ENCODE data around the gene TAF1B. TPM values are rescaled to one million over a fixed set of nuclear protein-coding genes. Genes with fewer than 3 reads are reported as not detected.

TAF1B gene
- total RNA-seq, 2 experiments from 2014 or later = 49.4 to 54.7 TPM

- Mint-ChIP-seq H3K4me3 (no peak overlapping the region), H3K27me3 (no peaks in the 10 kb centered on the region), H3K27ac (no peak overlapping the region), H3K9me3 (no peaks in the 10 kb centered on the region), H3K4me1 (no peaks in the 10 kb centered on the region), H3K36me3 (ENCODE audit: low read depth) (peaks cover 70% of the 10 kb centered on the region)
- ChIA-PET POLR2A (no interaction called here), CTCF (interaction anchor here (0.9 kb wide), 1 partner anchor 9 kb away, joined by 3 read pairs; no protein-coding TSS in a partner anchor)
- DNase-seq = no peak
Observed at GRCh38 chr2:9877026-9877425, 33.8 kb downstream of the TAF1B start.

GRCh38 chr2:9877726-9878125 lies 34.5 kb downstream of the TAF1B start:
- H3K4me3 Mint-ChIP-seq = no peak overlapping the region
- DNase-seq = no peak
- ChIA-PET POLR2A (no interaction called here), CTCF (interaction anchor here (0.7 kb wide), 1 partner anchor 65 kb away, joined by 3 read pairs; no protein-coding TSS in a partner anchor)
- no peaks in the 10 kb centered on the region for H3K9me3 Mint-ChIP-seq
- H3K27me3 Mint-ChIP-seq = no peaks in the 10 kb centered on the region
- H3K36me3 Mint-ChIP-seq (ENCODE audit: low read depth) = peaks cover 67% of the 10 kb centered on the region
- no peak overlapping the region for H3K27ac Mint-ChIP-seq
- H3K4me1 Mint-ChIP-seq = no peaks in the 10 kb centered on the region

GRCh38 chr2:9879455-9880194 lies 36.4 kb downstream of the TAF1B start:
- Mint-ChIP-seq H3K4me1 (no peaks in the 10 kb centered on the region), H3K27me3 (no peaks in the 10 kb centered on the region), H3K9me3 (no peaks in the 10 kb centered on the region), H3K4me3 (no peak overlapping the region), H3K36me3 (ENCODE audit: low read depth) (peaks cover 60% of the 10 kb centered on the region), H3K27ac (no peak overlapping the region)
- CTCF ChIA-PET = interaction anchor here (0.7 kb wide), 1 partner anchor 109 kb away, joined by 3 read pairs; no protein-coding TSS in a partner anchor
- POLR2A ChIA-PET = interaction anchor here (0.8 to 1.7 kb wide), 2 partner anchors 36 to 79 kb away, joined by 3 read pairs; partner anchors contain the start of gene TAF1B
- no peak for DNase-seq

DNA sequence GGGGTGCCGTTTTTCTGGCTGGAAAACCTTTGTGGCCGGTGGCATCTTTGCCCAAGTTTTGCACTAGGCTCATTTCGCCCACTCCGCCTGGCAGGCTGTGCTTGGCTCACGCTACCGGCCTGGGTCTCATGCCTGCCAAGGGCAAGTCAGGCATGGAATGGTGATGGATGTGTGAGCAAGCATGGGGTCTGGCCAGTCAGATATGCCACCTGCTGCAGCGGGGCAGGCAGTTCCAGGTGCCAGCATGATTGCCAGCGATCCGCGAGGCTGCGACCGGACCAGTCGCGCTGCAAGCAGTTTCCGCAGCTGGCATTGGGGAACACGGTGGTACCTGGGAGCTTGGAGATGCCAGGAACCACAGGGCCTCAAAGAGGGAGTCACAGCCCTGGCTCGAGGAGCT lies 40.6 kb downstream of the TAF1B start:
- Mint-ChIP-seq H3K36me3 (ENCODE audit: low read depth) (peaks cover 66% of the 10 kb centered on the region), H3K4me1 (peaks cover 25% of the 10 kb centered on the region), H3K4me3 (no peak overlapping the region), H3K27ac (no peak overlapping the region), H3K27me3 (no peaks in the 10 kb centered on the region), H3K9me3 (peaks cover 6% of the 10 kb centered on the region)
- DNase-seq = no peak
- ChIA-PET POLR2A (interaction anchor here (1.4 kb wide), 1 partner anchor 13 kb away, joined by 4 read pairs; no protein-coding TSS in a partner anchor), CTCF (no interaction called here)

- DNase-seq = no peak
- H3K27ac Mint-ChIP-seq = no peak overlapping the region
- H3K27me3 Mint-ChIP-seq = no peaks in the 10 kb centered on the region
- H3K4me1 Mint-ChIP-seq = peaks cover 26% of the 10 kb centered on the region
- H3K9me3 Mint-ChIP-seq = peaks cover 6% of the 10 kb centered on the region
- ChIA-PET POLR2A (interaction anchor here (1.4 kb wide), 1 partner anchor 13 kb away, joined by 4 read pairs; no protein-coding TSS in a partner anchor), CTCF (no interaction called here)
- H3K4me3 Mint-ChIP-seq = no peak overlapping the region
- peaks cover 68% of the 10 kb centered on the region for H3K36me3 Mint-ChIP-seq (ENCODE audit: low read depth)
Observed at GRCh38 chr2:9884436-9884835, 41.2 kb downstream of the TAF1B start.

- H3K27ac Mint-ChIP-seq = peak overlapping the region; percentile 2
- H3K27me3 Mint-ChIP-seq = no peaks in the 10 kb centered on the region
- H3K4me1 Mint-ChIP-seq = peaks cover 31% of the 10 kb centered on the region
- ChIA-PET POLR2A (interaction anchor here (1.4 kb wide), 1 partner anchor 14 kb away, joined by 4 read pairs; no protein-coding TSS in a partner anchor), CTCF (no interaction called here)
- H3K9me3 Mint-ChIP-seq = peaks cover 6% of the 10 kb centered on the region
- H3K36me3 Mint-ChIP-seq (ENCODE audit: low read depth) = peaks cover 69% of the 10 kb centered on the region
- H3K4me3 Mint-ChIP-seq = no peak overlapping the region
- DNase-seq = no peak
Observed at GRCh38 chr2:9885036-9885684, 41.9 kb downstream of the TAF1B start.

DNA sequence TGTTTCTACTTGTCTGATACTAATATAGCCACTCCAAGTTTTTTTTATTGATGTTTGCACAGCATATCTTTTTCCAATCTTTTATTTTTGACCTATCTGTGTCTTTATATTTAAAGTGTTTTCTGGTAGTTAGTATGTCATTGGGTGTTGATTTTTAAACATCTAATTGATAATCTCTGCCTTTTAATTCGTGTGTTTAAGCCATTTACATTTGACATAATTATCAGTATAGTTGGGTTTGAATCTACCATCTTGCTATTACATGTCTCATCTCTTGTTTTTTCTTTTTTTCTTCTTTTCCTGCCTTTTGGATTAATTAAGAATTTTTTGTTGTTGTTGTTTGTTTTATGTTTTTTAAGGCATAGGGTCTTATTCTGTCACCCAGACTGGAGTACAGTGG lies 44.2 kb downstream of the TAF1B start:
- DNase-seq = no peak
- no peak overlapping the region for H3K27ac Mint-ChIP-seq
- peaks cover 6% of the 10 kb centered on the region for H3K9me3 Mint-ChIP-seq
- no peak overlapping the region for H3K4me3 Mint-ChIP-seq
- no peaks in the 10 kb centered on the region for H3K27me3 Mint-ChIP-seq
- H3K4me1 Mint-ChIP-seq = peaks cover 31% of the 10 kb centered on the region
- ChIA-PET CTCF (no interaction called here), POLR2A (no interaction called here)
- peaks cover 69% of the 10 kb centered on the region for H3K36me3 Mint-ChIP-seq (ENCODE audit: low read depth)

DNA sequence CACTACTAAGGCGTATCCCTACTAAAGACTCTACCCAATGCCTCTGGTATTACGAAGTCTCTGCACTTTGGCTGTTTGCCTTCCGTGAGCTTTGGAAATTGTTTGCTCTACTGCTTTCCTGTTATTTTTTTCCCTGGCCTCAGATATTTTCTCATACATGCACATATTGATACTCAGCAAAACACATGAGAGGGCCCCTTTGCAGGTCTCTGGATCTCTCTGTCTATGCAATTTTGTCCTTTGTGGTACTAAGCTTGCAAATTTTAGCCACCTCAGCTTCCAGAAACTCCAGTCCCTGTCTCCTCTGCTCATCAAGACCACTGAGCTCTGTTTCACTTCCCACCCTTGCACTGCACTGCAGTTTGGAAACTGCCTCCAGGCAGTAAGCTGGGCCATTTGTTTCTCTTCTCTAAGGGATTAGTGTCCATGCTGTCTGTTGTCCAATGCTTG lies 46.6 kb downstream of the TAF1B start:
- peaks cover 69% of the 10 kb centered on the region for H3K36me3 Mint-ChIP-seq (ENCODE audit: low read depth)
- ChIA-PET POLR2A (no interaction called here), CTCF (no interaction called here)
- H3K27ac Mint-ChIP-seq = no peak overlapping the region
- H3K4me1 Mint-ChIP-seq = peaks cover 33% of the 10 kb centered on the region
- peaks cover 6% of the 10 kb centered on the region for H3K9me3 Mint-ChIP-seq
- H3K4me3 Mint-ChIP-seq = no peak overlapping the region
- no peak for DNase-seq
- no peaks in the 10 kb centered on the region for H3K27me3 Mint-ChIP-seq

DNA sequence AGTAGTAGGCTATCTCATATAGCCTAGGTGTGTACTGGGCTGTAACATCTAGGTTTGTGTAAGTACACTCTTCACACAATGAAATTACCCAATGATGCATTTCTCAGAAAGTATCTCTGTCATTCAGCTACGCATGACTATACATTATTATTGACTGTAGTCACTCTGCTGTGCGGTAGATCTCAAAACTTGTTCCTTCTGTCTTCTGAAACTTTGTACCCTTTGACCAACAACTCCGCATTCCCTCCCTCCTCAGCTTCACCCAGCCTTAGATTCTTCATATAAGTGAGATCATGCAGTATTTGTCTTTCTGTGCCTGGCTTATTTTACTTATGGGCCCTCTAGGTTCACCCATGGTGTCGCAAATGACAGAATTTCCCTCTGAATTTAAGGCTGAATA lies 49.0 kb downstream of the TAF1B start:
- H3K36me3 Mint-ChIP-seq (ENCODE audit: low read depth) = peaks cover 48% of the 10 kb centered on the region
- no peak overlapping the region for H3K27ac Mint-ChIP-seq
- no peak for DNase-seq
- H3K4me1 Mint-ChIP-seq = peaks cover 33% of the 10 kb centered on the region
- ChIA-PET CTCF (no interaction called here), POLR2A (no interaction called here)
- peaks cover 5% of the 10 kb centered on the region for H3K9me3 Mint-ChIP-seq
- no peak overlapping the region for H3K4me3 Mint-ChIP-seq
- H3K27me3 Mint-ChIP-seq = no peaks in the 10 kb centered on the region

- Mint-ChIP-seq H3K4me1 (peaks cover 36% of the 10 kb centered on the region), H3K27me3 (no peaks in the 10 kb centered on the region), H3K4me3 (no peak overlapping the region), H3K36me3 (ENCODE audit: low read depth) (peaks cover 26% of the 10 kb centered on the region), H3K27ac (no peak overlapping the region), H3K9me3 (no peaks in the 10 kb centered on the region)
- POLR2A ChIA-PET = no interaction called here
- CTCF ChIA-PET = interaction anchor here (0.6 to 1.4 kb wide), 6 partner anchors 16 to 543 kb away, joined by 3 to 5 read pairs (median 4); no protein-coding TSS in a partner anchor
- DNase-seq = no peak
Observed at GRCh38 chr2:9895669-9896590, 52.7 kb downstream of the TAF1B start.

DNA sequence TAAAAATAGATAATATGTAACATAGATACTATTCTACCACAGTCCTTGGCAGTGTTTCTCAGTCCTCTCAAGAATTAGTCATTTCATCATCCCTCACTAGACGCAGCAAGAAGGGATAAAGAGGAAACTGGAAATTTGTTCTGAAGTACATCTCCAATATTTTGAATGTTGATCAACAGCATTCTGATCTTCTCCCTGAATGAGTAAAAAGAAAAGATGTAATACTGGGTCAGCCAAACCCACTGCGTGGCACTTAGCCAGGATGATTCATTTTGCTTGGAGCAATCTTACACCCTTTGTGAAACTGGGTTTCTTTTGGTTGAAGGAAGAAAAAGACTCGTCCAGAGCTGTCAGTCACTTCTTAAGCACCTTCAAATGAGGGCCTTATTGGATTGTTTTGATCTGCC lies 54.1 kb downstream of the TAF1B start:
- DNase-seq = peak; percentile 55
- ChIA-PET CTCF (interaction anchor here (1.2 kb wide), 1 partner anchor 15 kb away, joined by 3 read pairs; no protein-coding TSS in a partner anchor), POLR2A (no interaction called here)
- H3K27me3 Mint-ChIP-seq = no peaks in the 10 kb centered on the region
- H3K9me3 Mint-ChIP-seq = no peaks in the 10 kb centered on the region
- peak overlapping the region; percentile 10 for H3K27ac Mint-ChIP-seq
- peaks cover 21% of the 10 kb centered on the region for H3K36me3 Mint-ChIP-seq (ENCODE audit: low read depth)
- peaks cover 36% of the 10 kb centered on the region for H3K4me1 Mint-ChIP-seq
- no peak overlapping the region for H3K4me3 Mint-ChIP-seq

DNA sequence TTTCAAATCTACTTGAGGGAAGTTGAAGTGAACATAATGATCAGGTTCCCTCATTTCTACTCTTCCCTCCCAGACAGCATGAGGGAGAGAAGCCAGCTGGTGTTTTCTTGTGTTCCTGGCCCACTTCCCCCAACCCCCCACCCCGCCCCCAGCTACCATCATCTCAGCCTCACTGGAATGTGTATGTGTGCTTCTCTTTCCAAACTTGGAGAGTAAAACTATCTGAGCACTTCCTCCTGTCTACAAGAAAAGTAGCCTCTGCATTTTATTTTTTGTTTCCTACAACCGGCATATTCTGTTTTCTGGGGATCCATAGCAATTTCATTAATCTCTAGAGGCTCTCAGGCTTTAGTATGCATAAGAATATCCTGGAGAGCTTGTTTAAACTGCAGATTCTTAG lies 54.6 kb downstream of the TAF1B start:
- ChIA-PET CTCF (interaction anchor here (0.8 kb wide), 1 partner anchor 99 kb away, joined by 3 read pairs; no protein-coding TSS in a partner anchor), POLR2A (no interaction called here)
- Mint-ChIP-seq H3K27ac (no peak overlapping the region), H3K4me3 (no peak overlapping the region), H3K9me3 (no peaks in the 10 kb centered on the region), H3K36me3 (ENCODE audit: low read depth) (peaks cover 19% of the 10 kb centered on the region), H3K27me3 (no peaks in the 10 kb centered on the region), H3K4me1 (peaks cover 36% of the 10 kb centered on the region)
- no peak for DNase-seq
